ENCODE measurements around the gene CORO1A. TPM values are rescaled to one million over a fixed set of nuclear protein-coding genes. Genes with fewer than 3 reads are reported as not detected.
A peak's percentile ranks its signal among the peaks of the same experiment; 100 is the strongest.

Gene CORO1A
- total RNA-seq, 2 experiments from 2014 or later, result 351 to 567 TPM

GRCh38 chr16:30142672-30143346 lies 40.6 kb upstream of the CORO1A start:
- peak; percentile 58 for DNase-seq (ENCODE audit: low spot score)
- intact Hi-C loops (cut with micrococcal nuclease; ENCODE audit: unreplicated experiment), result no loop called here
- Histone ChIP-seq H3K36me3 (ENCODE audit: insufficient read depth, low read length) (no peaks in the 10 kb centered on the region), H3K4me1 (ENCODE audit: insufficient read depth, low read length, poor library complexity, severe bottlenecking) (peaks cover 14% of the 10 kb centered on the region), H3K27ac (ENCODE audit: low read depth, low read length, poor library complexity, severe bottlenecking) (no peak overlapping the region), H2AFZ (ENCODE audit: low read length) (peak overlapping the region; percentile 30; the same call in 1 of the 2 replicates), H3K4me3 (ENCODE audit: low read depth, low read length, poor library complexity, severe bottlenecking) (no peak overlapping the region), H3K4me2 (ENCODE audit: low read length) (no peak overlapping the region), H3K9me3 (ENCODE audit: low read length) (no peaks in the 10 kb centered on the region), H3K79me2 (ENCODE audit: insufficient read depth, low read depth, low read length) (no peaks in the 10 kb centered on the region), H4K20me1 (ENCODE audit: insufficient read depth, low read length) (no peaks in the 10 kb centered on the region), H3K9me2 (ENCODE audit: insufficient read depth, low read length) (no peaks in the 10 kb centered on the region)
- ChIA-PET POLR2A (no interaction called here), CTCF (ENCODE audit: unreplicated experiment) (no interaction called here)
- BruUV-seq (replicated peaks), result no TSS peak
- TF ChIP-seq EZH2phosphoT487 (IDR thresholded peaks at IDR 0.05; ENCODE audit: borderline replicate concordance, low read depth, low read length) (no peak), CTCF (conservative IDR thresholded peaks at IDR 0.05; ENCODE audit: low read length) (peak; percentile 74)

- peak overlapping the region; percentile 30; the same call in 1 of the 2 replicates for H2AFZ ChIP-seq (ENCODE audit: low read length)
- no peak for DNase-seq (ENCODE audit: low spot score)
- no TSS peak for BruUV-seq (replicated peaks)
- H3K4me1 ChIP-seq (ENCODE audit: insufficient read depth, low read length, poor library complexity, severe bottlenecking), result peaks cover 14% of the 10 kb centered on the region
- POLR2A ChIA-PET, result no interaction called here
- no peaks in the 10 kb centered on the region for H4K20me1 ChIP-seq (ENCODE audit: insufficient read depth, low read length)
- H3K27ac ChIP-seq (ENCODE audit: low read depth, low read length, poor library complexity, severe bottlenecking), result no peak overlapping the region
- intact Hi-C loops (cut with micrococcal nuclease; ENCODE audit: unreplicated experiment), result no loop called here
- H3K4me2 ChIP-seq (ENCODE audit: low read length), result no peak overlapping the region
- no peaks in the 10 kb centered on the region for H3K36me3 ChIP-seq (ENCODE audit: insufficient read depth, low read length)
- H3K9me3 ChIP-seq (ENCODE audit: low read length), result no peaks in the 10 kb centered on the region
- no peak overlapping the region for H3K4me3 ChIP-seq (ENCODE audit: low read depth, low read length, poor library complexity, severe bottlenecking)
- CTCF ChIA-PET (ENCODE audit: unreplicated experiment), result no interaction called here
- TF ChIP-seq CTCF (conservative IDR thresholded peaks at IDR 0.05; ENCODE audit: low read length), result peak; percentile 41; the same call in 1 of the 2 replicates
- TF ChIP-seq EZH2phosphoT487 (IDR thresholded peaks at IDR 0.05; ENCODE audit: borderline replicate concordance, low read depth, low read length), result no peak
- H3K9me2 ChIP-seq (ENCODE audit: insufficient read depth, low read length), result no peaks in the 10 kb centered on the region
- no peaks in the 10 kb centered on the region for H3K79me2 ChIP-seq (ENCODE audit: insufficient read depth, low read depth, low read length)
Observed at GRCh38 chr16:30143347-30143702, 40.1 kb upstream of the CORO1A start.

- no peaks in the 10 kb centered on the region for H3K36me3 ChIP-seq (ENCODE audit: insufficient read depth, low read length)
- peaks cover 14% of the 10 kb centered on the region for H3K4me1 ChIP-seq (ENCODE audit: insufficient read depth, low read length, poor library complexity, severe bottlenecking)
- intact Hi-C loops (cut with micrococcal nuclease; ENCODE audit: unreplicated experiment), result no loop called here
- H3K9me2 ChIP-seq (ENCODE audit: insufficient read depth, low read length), result no peaks in the 10 kb centered on the region
- H3K4me3 ChIP-seq (ENCODE audit: low read depth, low read length, poor library complexity, severe bottlenecking), result no peak overlapping the region
- H3K79me2 ChIP-seq (ENCODE audit: insufficient read depth, low read depth, low read length), result no peaks in the 10 kb centered on the region
- no peak overlapping the region for H3K27ac ChIP-seq (ENCODE audit: low read depth, low read length, poor library complexity, severe bottlenecking)
- no peak overlapping the region for H2AFZ ChIP-seq (ENCODE audit: low read length)
- ChIA-PET CTCF (ENCODE audit: unreplicated experiment) (no interaction called here), POLR2A (no interaction called here)
- H3K4me2 ChIP-seq (ENCODE audit: low read length), result no peak overlapping the region
- no TSS peak for BruUV-seq (replicated peaks)
- no peaks in the 10 kb centered on the region for H4K20me1 ChIP-seq (ENCODE audit: insufficient read depth, low read length)
- TF ChIP-seq CTCF (conservative IDR thresholded peaks at IDR 0.05; ENCODE audit: low read length) (no peak), EZH2phosphoT487 (IDR thresholded peaks at IDR 0.05; ENCODE audit: borderline replicate concordance, low read depth, low read length) (no peak)
- no peak for DNase-seq (ENCODE audit: low spot score)
- peaks cover 5% of the 10 kb centered on the region for H3K9me3 ChIP-seq (ENCODE audit: low read length)
Observed at GRCh38 chr16:30144017-30144416, 39.4 kb upstream of the CORO1A start.

All from OCI-LY7 (cell line).